K562 (cell line): ENCODE results near the gene TMEM131. TPM values are rescaled to one million over a fixed set of nuclear protein-coding genes. Genes with fewer than 3 reads are reported as not detected.

Experiments used
- ATAC-seq: fragments of 200-7000 bp; cut with Tn5 transposase; 3 replicates; pipeline ENCODE4 v1.9.1; 2020; ENCODE audit warnings: moderate library complexity
- BruUV-seq: library from RNA; stranded (reverse); fragments of 400-500 nt; replicated peaks from 2 replicates; lab custom pipeline; 2021; lab: Mats Ljungman, UMichigan
- CTCF ChIA-PET: fragments of 300-600 bp; formaldehyde crosslinking; extraction: SDS; loops from one replicate; lab custom pipeline; 2021; ENCODE audit warnings: low intra/inter-chr PET ratio; lab: Yijun Ruan, JAX
- POLR2A ChIA-PET: fragments of 300-600, 350-650 bp; sonication (Branson Sonifier 250); formaldehyde crosslinking; extraction: SDS; loops from one replicate; lab custom pipeline; 2021; ENCODE audit warnings: antibody characterized with exemption, inconsistent platforms; lab: Yijun Ruan, JAX
- DNase-seq, 4 experiments: peaks; one replicate each; pipeline versions ENCODE4 v3.0.0 to v3.0.0-alpha.2; 2011 to 2018; ENCODE audit warnings: low spot score in 3 of 4, mixed read lengths in 3 of 4; ENCODE audit errors: extremely low read depth in 1 of 4
- FAIRE-seq: peaks from 2 replicates; lab custom pipeline; 2011; peaks lifted over from hg19 to GRCh38; lab: Jason Lieb, UNC
- H2AFZ ChIP-seq: 2 replicates; pipeline ENCODE4 v1.6.0; 2011; ENCODE audit warnings: low read depth, low read length, control low read depth, inconsistent platforms
- H3K27ac ChIP-seq: fragments of 200-600 bp; 3 replicates; pipeline ENCODE4 v1.8.0; 2011; ENCODE audit warnings: low read depth, mild to moderate bottlenecking, control low read depth, inconsistent platforms, low read length, moderate library complexity, mixed read lengths; ENCODE audit errors: extremely low read depth
- H3K27me3 ChIP-seq, 2 experiments: fragments of 300-600 bp in 1 of 2; 2 replicates in 1 of 2; 3 replicates in 1 of 2; pipeline versions ENCODE4 v1.6.0 to v1.8.0; 2011; ENCODE audit warnings: inconsistent platforms in 2 of 2, low read length in 2 of 2, mild to moderate bottlenecking in 1 of 2, mixed read lengths in 1 of 2, moderate library complexity in 1 of 2; ENCODE audit not compliant: control insufficient read depth in 2 of 2, insufficient read depth in 2 of 2
- H3K36me3 ChIP-seq: fragments of 300-600 bp; 3 replicates; pipeline ENCODE4 v1.8.0; 2011; ENCODE audit warnings: mild to moderate bottlenecking, low read length, inconsistent platforms; ENCODE audit not compliant: control insufficient read depth, insufficient read depth
- H3K4me1 ChIP-seq, 2 experiments: fragments of 200-600 bp in 1 of 2; replicated peaks in 1 of 2; 2 replicates in 1 of 2; 3 replicates in 1 of 2; pipeline versions ENCODE4 v1.5.1 to v1.8.0; 2011; ENCODE audit warnings: inconsistent platforms in 2 of 2, low read length in 2 of 2, mild to moderate bottlenecking in 1 of 2, mixed read lengths in 1 of 2, moderate library complexity in 1 of 2; ENCODE audit not compliant: control insufficient read depth in 2 of 2, insufficient read depth in 2 of 2
- H3K4me2 ChIP-seq: 2 replicates; pipeline ENCODE4 v1.6.1; 2011; ENCODE audit warnings: low read length, control low read depth, inconsistent platforms, mixed read lengths; ENCODE audit not compliant: insufficient read depth
- H3K4me3 ChIP-seq: fragments of 200-600 bp; sonication (generic), shearing (Covaris generic); 2 replicates; pipeline ENCODE4 v1.5.1; 2016; ENCODE audit warnings: control low read depth, inconsistent platforms
- H3K79me2 ChIP-seq: fragments of 200-600 bp; 3 replicates; pipeline ENCODE4 v1.8.0; 2011; ENCODE audit warnings: low read length, inconsistent platforms; ENCODE audit not compliant: control insufficient read depth, insufficient read depth
- H3K9ac ChIP-seq, 2 experiments: 2 replicates each; pipeline versions ENCODE4 v1.6.0 to v1.6.1; 2011; ENCODE audit warnings: low read depth in 2 of 2, low read length in 2 of 2, control low read depth in 1 of 2, inconsistent platforms in 1 of 2, mild to moderate bottlenecking in 1 of 2, mixed read lengths in 1 of 2; ENCODE audit not compliant: insufficient read depth in 1 of 2
- H3K9me1 ChIP-seq: one replicate; pipeline ENCODE4 v1.6.0; 2011; ENCODE audit warnings: inconsistent platforms, mild to moderate bottlenecking, low read length, moderate library complexity; ENCODE audit not compliant: control insufficient read depth, insufficient read depth
- H3K9me3 ChIP-seq: replicated peaks from 2 replicates; pipeline ENCODE4 v1.5.1; 2011; ENCODE audit warnings: low read depth, low read length, inconsistent platforms; ENCODE audit not compliant: control insufficient read depth, insufficient read depth
- H4K20me1 ChIP-seq: replicated peaks from 2 replicates; pipeline ENCODE4 v1.6.1; 2011; ENCODE audit warnings: low read length, inconsistent platforms, mixed read lengths; ENCODE audit not compliant: control insufficient read depth, insufficient read depth
- ATF2 ChIP-seq: sonication (generic); formaldehyde crosslinking; IDR thresholded peaks from 2 replicates; pipeline ENCODE4 v1.8.1; 2022; ENCODE audit warnings: missing genetic modification reagents
- CEBPG ChIP-seq, 3 experiments: fragments of 200-800 bp in 1 of 3; sonication (Bioruptor generic) in 1 of 3; sonication (generic) in 1 of 3; formaldehyde crosslinking in 1 of 3; IDR thresholded peaks in 2 of 3; conservative IDR thresholded peaks in 1 of 3; 2 replicates each; pipeline versions ENCODE4 v1.6.1 to v1.8.0; 2016 to 2022; ENCODE audit warnings: missing compliant biosample characterization in 2 of 3, missing genetic modification characterization in 2 of 3, mild to moderate bottlenecking in 1 of 3, missing genetic modification reagents in 1 of 3
- FOXP4 ChIP-seq: sonication (generic); formaldehyde crosslinking; IDR thresholded peaks from 2 replicates; pipeline ENCODE4 v1.8.0; 2022; ENCODE audit warnings: mild to moderate bottlenecking, missing genetic modification reagents, borderline replicate concordance
- MCM7 ChIP-seq, 2 experiments: fragments of 450-650 bp; IDR thresholded peaks; 2 replicates each; pipeline ENCODE4 v1.6.1; 2016 to 2018
- POLR3A ChIP-seq: IDR thresholded peaks from 2 replicates; pipeline ENCODE4 v1.6.1; 2011; ENCODE audit warnings: borderline replicate concordance, mild to moderate bottlenecking, moderate library complexity; ENCODE audit not compliant: insufficient read length, insufficient read depth; ENCODE audit errors: extremely low read depth
- PYGO2 ChIP-seq: fragments of 450-650 bp; IDR thresholded peaks from 2 replicates; pipeline ENCODE4 v1.6.1; 2016; ENCODE audit warnings: mild to moderate bottlenecking, missing genetic modification characterization, moderate library complexity, missing compliant biosample characterization
- SAP30 ChIP-seq: fragments of 200-600 bp; sonication (generic); IDR thresholded peaks from 2 replicates; pipeline ENCODE4 v1.6.1; 2012; ENCODE audit warnings: borderline replicate concordance, low read depth, mild to moderate bottlenecking, moderate library complexity, low read length, control low read depth, inconsistent platforms; ENCODE audit not compliant: insufficient read depth, poor library complexity, severe bottlenecking
- ZBTB9 ChIP-seq: fragments of 450-650 bp; formaldehyde crosslinking; IDR thresholded peaks from 2 replicates; pipeline ENCODE4 v1.4.0; 2020; ENCODE audit warnings: mild to moderate bottlenecking, moderate library complexity
- ZNF347 ChIP-seq: fragments of 450-650 bp; formaldehyde crosslinking; IDR thresholded peaks from 2 replicates; pipeline ENCODE4 v1.4.0; 2020; ENCODE audit warnings: low read depth, mild to moderate bottlenecking, moderate library complexity
- ZNF76 ChIP-seq: fragments of 250-450 bp; sonication (Bioruptor Pico); IDR thresholded peaks from 2 replicates; pipeline ENCODE4 v1.4.0; 2020; ENCODE audit warnings: mild to moderate bottlenecking, moderate library complexity, borderline replicate concordance
- ZNF77 ChIP-seq: fragments of 250-450 bp; sonication (Bioruptor Pico); IDR thresholded peaks from 2 replicates; pipeline ENCODE4 v1.5.0; 2020
- WGBS: fragments of 100-300 bp; shearing (Covaris generic); methylation state at CpG from one replicate; pipeline ENCODE4 v1.1.6; 2016; ENCODE audit warnings: low coverage, mixed read lengths; ENCODE audit not compliant: insufficient coverage; ENCODE audit errors: missing lambda C conversion rate; 5-methylcytosine and 5-hydroxymethylcytosine counted together
- in situ Hi-C: fragments of 300-500 bp; cut with MboI; formaldehyde crosslinking; loops from 4 replicates; pipeline ENCODE4 v1.15.0; 2018; ENCODE audit warnings: inconsistent platforms, mixed read lengths
- intact Hi-C: fragments of 100-400 bp; cut with micrococcal nuclease; formaldehyde crosslinking; loops from 2 replicates; pipeline ENCODE4 v1.14.2; 2022
- polyA plus RNA-seq, 8 experiments: library from polyadenylated mRNA; depleted of rRNA in 4 of 8; stranded (reverse) in 5 of 8; unstranded in 3 of 8; fragments of >200 nt; fragmentation: Nextera tagmentation in 2 of 8; fragmentation: Illumina TruSeq in 1 of 8; extraction: Ambion mirVana in 2 of 8; extraction: Trizol in 1 of 8; gene quantifications; 2 replicates each; pipeline versions ENCODE4 v1.2.1 to v1.2.3, GENCODE V29; 2011 to 2014; ENCODE audit warnings: inconsistent platforms in 1 of 8, missing spikeins in 1 of 8
- total RNA-seq, 7 experiments: library from RNA; depleted of rRNA in 6 of 7; stranded (reverse); fragments of >200 nt in 6 of 7; fragmentation: Illumina TruSeq in 2 of 7; extraction: Trizol in 2 of 7; gene quantifications; 2 replicates each; pipeline versions ENCODE4 v1.2.1 to v1.2.3, GENCODE V29; 2011 to 2021; ENCODE audit warnings: low replicate concordance in 1 of 7
- TF ChIP-seq, protein P1 (sequence below): fragments of 200-800 bp; sonication (Bioruptor generic); IDR thresholded peaks from 2 replicates; pipeline ENCODE4 v1.6.1; 2017; ENCODE audit warnings: missing genetic modification characterization, missing compliant biosample characterization

The TMEM131 gene
- total and polyA plus RNA-seq, 9 of the 15 experiments (the other 6 are each of a cell fraction or from before 2014, with no cell fraction given) = 2.5 to 21.1 (median 12.4) TPM

- Histone ChIP-seq H2AFZ (peak overlapping the region; percentile 68), H4K20me1 (peaks cover 4% of the 10 kb centered on the region; the same call in 1 of the 2 replicates), H3K9ac (peak overlapping the region in 1 of 2 experiments; percentile 56; a peak in 1 of 4 replicates), H3K4me2 (no peak overlapping the region), H3K36me3 (no peaks in the 10 kb centered on the region), H3K4me1 (peaks cover 3 to 26% of the 10 kb centered on the region in 2 experiments; a peak in 4 of 5 replicates), H3K27me3 (peaks cover 0 to 10% of the 10 kb centered on the region in 2 experiments; a peak in 2 of 5 replicates), H3K4me3 (no peak overlapping the region), H3K9me1 (no peaks in the 10 kb centered on the region), H3K9me3 (no peaks in the 10 kb centered on the region), H3K79me2 (no peaks in the 10 kb centered on the region), H3K27ac (no peak overlapping the region)
- intact Hi-C loops = no loop called here
- WGBS = 0% methylated on average over 3 of the region's 3 CpGs
- BruUV-seq = no TSS peak
- in situ Hi-C loops = no loop called here
- ChIA-PET POLR2A (interaction anchor here (0.6 to 1.7 kb wide), 3 partner anchors 18 to 58 kb away, joined by 3 to 4 read pairs (median 3); partner anchors contain the start of gene ACTR1B), CTCF (no interaction called here)
- no peak for DNase-seq
- TF ChIP-seq MCM7 (IDR thresholded peaks at IDR 0.05) (no peak), POLR3A (no peak), PYGO2 (tag) (no peak), ZNF347 (no peak), CEBPG (CRISPR knock-in tag; IDR thresholded peaks at IDR 0.05) (no peak), CEBPG (tag; conservative IDR thresholded peaks at IDR 0.05 in 1 of 2, IDR thresholded peaks at IDR 0.05 in 1 of 2) (no peak), ZBTB9 (CRISPR knock-in tag) (no peak), ATF2 (CRISPR knock-in tag) (no peak), ZNF77 (CRISPR knock-in tag) (no peak), ZNF76 (CRISPR knock-in tag) (no peak), SAP30 (no peak), FOXP4 (no peak)
- TF ChIP-seq, protein P1, sequence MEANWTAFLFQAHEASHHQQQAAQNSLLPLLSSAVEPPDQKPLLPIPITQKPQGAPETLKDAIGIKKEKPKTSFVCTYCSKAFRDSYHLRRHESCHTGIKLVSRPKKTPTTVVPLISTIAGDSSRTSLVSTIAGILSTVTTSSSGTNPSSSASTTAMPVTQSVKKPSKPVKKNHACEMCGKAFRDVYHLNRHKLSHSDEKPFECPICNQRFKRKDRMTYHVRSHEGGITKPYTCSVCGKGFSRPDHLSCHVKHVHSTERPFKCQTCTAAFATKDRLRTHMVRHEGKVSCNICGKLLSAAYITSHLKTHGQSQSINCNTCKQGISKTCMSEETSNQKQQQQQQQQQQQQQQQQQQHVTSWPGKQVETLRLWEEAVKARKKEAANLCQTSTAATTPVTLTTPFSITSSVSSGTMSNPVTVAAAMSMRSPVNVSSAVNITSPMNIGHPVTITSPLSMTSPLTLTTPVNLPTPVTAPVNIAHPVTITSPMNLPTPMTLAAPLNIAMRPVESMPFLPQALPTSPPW (CRISPR knock-in tag) = no peak
- no peak for FAIRE-seq
- ATAC-seq = peak; percentile 9; the same call in 1 of the 3 replicates
Measured at GRCh38 chr2:97717613-97717995, 278.1 kb downstream of the TMEM131 start.
